Lung (tissue), 12 donors: ENCODE results near the gene NKRF. TPM values are rescaled to one million over a fixed set of nuclear protein-coding genes. Genes with fewer than 3 reads are reported as not detected.
"Not testable (repeated sequence)": the region's sequence is repeated elsewhere in the genome, so short reads cannot be mapped to it uniquely, and the experiment has no call there.

ENCODE experiments used
- ATAC-seq: fragments of 200-7000 bp; cut with Tn5 transposase; one replicate; pipeline ENCODE4 v1.9.1; 2020; ENCODE audit warnings: moderate number of reproducible peaks; ENCODE audit not compliant: insufficient read depth, low FRiP score
- DNase-seq, 3 donors: peaks; one replicate each; pipeline ENCODE4 v3.0.0-alpha.2; 2013 to 2017
- H3K27ac ChIP-seq, 2 donors: one replicate each; pipeline ENCODE4 v1.5.1; 2013; ENCODE audit warnings: mild to moderate bottlenecking in 2 of 2, moderate library complexity in 2 of 2, control low read depth in 1 of 2, inconsistent platforms in 1 of 2, low read depth in 1 of 2, low read length in 1 of 2
- H3K27me3 ChIP-seq, 3 donors: one replicate each; pipeline ENCODE4 v1.5.1; 2013; ENCODE audit warnings: low read length in 2 of 3; ENCODE audit not compliant: control insufficient read depth in 3 of 3, insufficient read depth in 3 of 3
- H3K36me3 ChIP-seq, 4 donors: one replicate each; pipeline ENCODE4 v1.5.1; 2013; ENCODE audit warnings: low read length in 4 of 4, mild to moderate bottlenecking in 1 of 4, moderate library complexity in 1 of 4; ENCODE audit not compliant: control insufficient read depth in 4 of 4, insufficient read depth in 4 of 4
- H3K4me1 ChIP-seq, 5 donors: one replicate each; pipeline ENCODE4 v1.5.1; 2013; ENCODE audit warnings: low read length in 5 of 5, mild to moderate bottlenecking in 2 of 5, moderate library complexity in 1 of 5; ENCODE audit not compliant: control insufficient read depth in 5 of 5, insufficient read depth in 5 of 5
- H3K4me3 ChIP-seq: one replicate; pipeline ENCODE4 v1.5.1; 2013; ENCODE audit warnings: mild to moderate bottlenecking, control low read depth, moderate library complexity
- H3K9ac ChIP-seq, 2 donors: one replicate each; pipeline ENCODE4 v1.5.1; 2013; ENCODE audit warnings: low read length in 2 of 2, control low read depth in 1 of 2; ENCODE audit not compliant: insufficient read depth in 1 of 2
- H3K9me3 ChIP-seq, 4 donors: one replicate each; pipeline ENCODE4 v1.5.1; 2013; ENCODE audit warnings: low read length in 3 of 4, mild to moderate bottlenecking in 1 of 4, moderate library complexity in 1 of 4; ENCODE audit not compliant: control insufficient read depth in 4 of 4, insufficient read depth in 3 of 4
- WGBS, 2 donors: extraction: QIAGEN DNeasy Blood & Tissue Kit; methylation state at CpG; one replicate each; pipeline ENCODE4 v1.1.7; 2013; 5-methylcytosine and 5-hydroxymethylcytosine counted together
- polyA plus RNA-seq, 2 donors: library from polyadenylated mRNA; stranded (reverse); fragments of 200-250 nt; gene quantifications; one replicate each; pipeline ENCODE4 v1.2.1, GENCODE V29; 2013
- total RNA-seq, 2 donors: library from RNA; depleted of rRNA in 1 of 2; stranded (reverse); fragments of >200 nt in 1 of 2; gene quantifications; one replicate each; pipeline ENCODE4 v1.2.1, GENCODE V29; 2014 to 2021
- TF ChIP-seq, protein P1 (sequence below): IDR thresholded peaks from 2 replicates; pipeline ENCODE4 v1.5.1; 2012; ENCODE audit warnings: mild to moderate bottlenecking; ENCODE audit errors: control extremely low read depth, extremely low read depth
- donor health status: control.
- donor health status: control.
- donor health status: Bipolar disorder and iron deficiency.
- donor health status: healthy.
- donor health status: DM: yes; HTN: yes; CAD: no.

The NKRF gene
- total and polyA plus RNA-seq, 4 donors: 4.1 to 9.6 (median 6.5) TPM

DNA sequence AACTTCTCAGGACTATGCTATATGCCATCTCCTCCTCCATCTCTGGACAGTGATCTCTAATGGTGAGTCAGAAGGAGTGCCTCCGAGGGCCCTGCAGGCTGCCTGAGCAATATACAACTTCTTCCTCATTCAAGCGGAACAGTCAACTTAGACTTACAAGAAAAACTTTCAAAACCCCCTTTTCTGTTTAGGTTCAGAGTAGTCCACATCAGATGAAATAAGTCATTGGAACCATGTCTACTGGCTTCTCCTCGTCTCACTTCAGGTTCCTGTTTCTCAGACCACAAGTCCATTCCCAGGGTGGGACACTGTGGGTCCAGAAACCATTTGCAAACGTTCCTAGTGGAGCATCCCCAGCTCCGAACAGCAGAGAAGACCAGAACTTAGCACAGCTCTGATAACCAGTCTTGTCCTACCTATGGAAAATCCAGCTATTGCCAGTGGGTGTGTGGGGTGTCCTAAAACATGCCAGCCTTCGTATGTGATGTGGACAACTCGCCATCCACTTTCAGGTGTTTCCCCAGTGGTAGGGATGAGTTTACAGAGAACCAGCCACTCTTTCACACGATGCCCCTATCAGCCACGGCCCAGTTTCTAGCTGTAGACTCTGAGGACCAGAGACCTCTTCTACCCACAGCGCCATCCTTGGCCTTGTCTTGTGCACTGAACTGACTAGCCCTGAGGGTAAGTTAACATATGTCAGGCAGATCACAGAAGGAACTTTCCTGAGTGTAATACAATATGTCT lies 32.7 kb upstream of the NKRF start:
- peaks cover 0 to 11% (median 2%) of the 10 kb centered on the region in 4 donors for H3K36me3 ChIP-seq
- ATAC-seq: no peak
- H3K9me3 ChIP-seq: peaks cover 0 to 2% (median 0%) of the 10 kb centered on the region in 4 donors
- DNase-seq: no peak
- H3K27me3 ChIP-seq: no peaks in the 10 kb centered on the region
- no peak overlapping the region for H3K27ac ChIP-seq
- H3K4me1 ChIP-seq: no peaks in the 10 kb centered on the region
- no peak overlapping the region for H3K9ac ChIP-seq
- 70 to 74% methylated on average over 10 of the region's 10 CpGs for WGBS, 2 donors
- TF ChIP-seq, protein P1, sequence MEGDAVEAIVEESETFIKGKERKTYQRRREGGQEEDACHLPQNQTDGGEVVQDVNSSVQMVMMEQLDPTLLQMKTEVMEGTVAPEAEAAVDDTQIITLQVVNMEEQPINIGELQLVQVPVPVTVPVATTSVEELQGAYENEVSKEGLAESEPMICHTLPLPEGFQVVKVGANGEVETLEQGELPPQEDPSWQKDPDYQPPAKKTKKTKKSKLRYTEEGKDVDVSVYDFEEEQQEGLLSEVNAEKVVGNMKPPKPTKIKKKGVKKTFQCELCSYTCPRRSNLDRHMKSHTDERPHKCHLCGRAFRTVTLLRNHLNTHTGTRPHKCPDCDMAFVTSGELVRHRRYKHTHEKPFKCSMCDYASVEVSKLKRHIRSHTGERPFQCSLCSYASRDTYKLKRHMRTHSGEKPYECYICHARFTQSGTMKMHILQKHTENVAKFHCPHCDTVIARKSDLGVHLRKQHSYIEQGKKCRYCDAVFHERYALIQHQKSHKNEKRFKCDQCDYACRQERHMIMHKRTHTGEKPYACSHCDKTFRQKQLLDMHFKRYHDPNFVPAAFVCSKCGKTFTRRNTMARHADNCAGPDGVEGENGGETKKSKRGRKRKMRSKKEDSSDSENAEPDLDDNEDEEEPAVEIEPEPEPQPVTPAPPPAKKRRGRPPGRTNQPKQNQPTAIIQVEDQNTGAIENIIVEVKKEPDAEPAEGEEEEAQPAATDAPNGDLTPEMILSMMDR: no peak
- no peak overlapping the region for H3K4me3 ChIP-seq

DNA sequence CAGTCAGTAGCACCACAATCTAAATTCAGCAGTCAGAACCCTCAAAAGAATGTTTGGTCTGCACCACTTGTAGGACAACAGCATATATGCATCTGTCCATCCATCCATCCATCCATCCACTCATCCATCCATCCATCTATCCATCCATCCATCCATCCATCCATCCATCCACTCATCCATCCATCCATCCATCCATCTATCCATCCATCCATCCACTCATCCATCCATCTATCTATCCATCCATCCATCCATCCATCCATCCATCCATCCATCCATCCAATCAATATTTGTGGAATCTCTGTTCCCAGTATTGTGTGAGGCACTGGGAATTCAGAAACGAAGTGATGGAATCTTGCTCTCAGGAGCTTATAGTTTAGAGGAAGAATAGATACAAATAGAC lies 31.2 kb upstream of the NKRF start:
- not testable (repeated sequence) for DNase-seq, ATAC-seq, H3K27ac ChIP-seq, H3K27me3 ChIP-seq, H3K9me3 ChIP-seq, H3K9ac ChIP-seq, H3K4me3 ChIP-seq, H3K4me1 ChIP-seq
- 56 to 95% methylated on average over 1 of the region's 1 CpG for WGBS, 2 donors
- peaks cover 0 to 11% (median 2%) of the 10 kb centered on the region in 4 donors for H3K36me3 ChIP-seq

DNA sequence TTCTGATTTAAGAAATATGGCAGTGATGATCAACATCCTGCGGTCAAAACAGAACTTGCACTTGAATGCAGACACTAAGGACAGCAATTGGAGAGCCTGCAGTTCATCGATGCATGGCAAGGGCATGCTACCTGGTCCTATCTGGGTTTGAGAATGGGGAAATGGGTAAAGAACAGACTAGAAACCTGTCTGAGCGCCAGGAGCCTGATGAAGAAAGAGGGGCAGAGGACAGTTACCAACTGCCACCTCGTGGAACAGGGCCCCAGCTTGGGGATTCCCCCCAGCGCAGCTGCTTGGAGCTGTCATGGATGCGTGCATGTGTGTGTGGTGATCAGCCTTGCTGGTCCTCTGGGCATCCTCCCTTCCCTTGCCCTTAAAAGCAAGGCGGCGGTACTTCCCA lies 30.2 kb upstream of the NKRF start:
- WGBS, 2 donors: 63 to 80% methylated on average over 5 to 8 of the region's 8 CpGs
- ATAC-seq: no peak

DNA sequence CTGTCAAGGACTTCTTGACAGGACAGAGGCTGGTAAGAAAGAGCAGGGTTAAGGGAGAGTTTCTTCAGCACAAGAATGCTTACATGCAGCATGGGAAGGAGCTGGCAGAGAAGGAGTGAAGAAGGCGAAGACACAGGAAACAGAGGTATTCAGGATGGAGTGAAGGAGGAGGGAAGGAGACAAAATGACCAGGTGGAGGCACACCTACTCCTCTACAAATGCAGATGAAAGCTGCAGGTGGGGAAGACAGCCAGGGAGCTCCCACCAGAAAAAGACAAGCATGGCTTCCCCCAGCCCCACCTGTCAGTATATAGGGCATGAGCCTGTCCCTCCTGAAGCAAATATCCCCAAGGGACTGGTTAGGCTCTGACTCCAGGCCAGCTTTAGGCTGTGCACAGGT lies 29.6 kb upstream of the NKRF start:
- no peak overlapping the region for H3K27ac ChIP-seq
- ATAC-seq (no peak), DNase-seq (no peak)
- H3K4me3 ChIP-seq: peak overlapping the region; percentile 6
- H3K27me3 ChIP-seq: no peaks in the 10 kb centered on the region
- peaks cover 0 to 11% (median 2%) of the 10 kb centered on the region in 4 donors for H3K36me3 ChIP-seq
- no peaks in the 10 kb centered on the region for H3K4me1 ChIP-seq
- 78 to 100% methylated on average over 1 of the region's 1 CpG for WGBS, 2 donors
- H3K9ac ChIP-seq: no peak overlapping the region
- TF ChIP-seq, protein P1: no peak
- peaks cover 0 to 2% (median 0%) of the 10 kb centered on the region in 4 donors for H3K9me3 ChIP-seq

More for the DNA sequence above, 30.2 kb upstream of the NKRF start:
- DNase-seq: no peak
- no peaks in the 10 kb centered on the region for H3K4me1 ChIP-seq
- peaks cover 0 to 11% (median 2%) of the 10 kb centered on the region in 4 donors for H3K36me3 ChIP-seq
- H3K4me3 ChIP-seq: no peak overlapping the region
- no peak overlapping the region for H3K27ac ChIP-seq
- TF ChIP-seq, protein P1: no peak
- peaks cover 0 to 2% (median 0%) of the 10 kb centered on the region in 4 donors for H3K9me3 ChIP-seq
- H3K9ac ChIP-seq: no peak overlapping the region
- no peaks in the 10 kb centered on the region for H3K27me3 ChIP-seq
